Gastroesophageal sphincter (tissue), 3 donors: ENCODE measurements around the gene RANBP2.

ENCODE experiments used
- EP300 ChIP-seq: sonication (generic); formaldehyde crosslinking; IDR thresholded peaks from one replicate; pipeline ENCODE4 v1.6.1; 2017; ENCODE audit warnings: antibody characterized with exemption, mild to moderate bottlenecking
- TF ChIP-seq, protein P1 (sequence below), 4 experiments: fragments of 200-600 bp in 2 of 4; fragments of 450-650 bp in 2 of 4; sonication (generic) in 1 of 4; IDR thresholded peaks; one replicate each; pipeline ENCODE4 v1.5.1; 2017 to 2019; ENCODE audit warnings: antibody characterized with exemption in 4 of 4, mild to moderate bottlenecking in 2 of 4, moderate library complexity in 2 of 4

DNA sequence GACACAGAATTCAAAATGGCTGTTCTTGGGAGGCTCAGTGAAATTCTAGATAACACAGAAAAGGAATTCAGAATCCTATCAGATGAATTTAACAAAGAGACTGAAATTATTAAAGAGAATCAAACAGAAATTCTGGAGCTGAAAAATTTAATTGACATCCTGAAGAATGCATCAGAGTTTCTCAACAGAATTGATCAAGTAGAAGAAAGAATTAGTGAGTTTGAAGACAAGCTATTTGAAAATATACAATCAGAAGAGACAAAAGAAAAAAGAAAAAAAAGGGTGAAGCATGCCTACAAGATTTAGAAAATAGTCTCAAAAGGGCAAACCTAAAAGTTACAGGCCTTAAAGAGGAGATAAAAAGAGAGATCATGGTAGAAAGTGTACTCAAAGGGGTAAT, 12.0 kb upstream of the RANBP2 start:
- TF ChIP-seq EP300: no peak
- TF ChIP-seq, protein P1, sequence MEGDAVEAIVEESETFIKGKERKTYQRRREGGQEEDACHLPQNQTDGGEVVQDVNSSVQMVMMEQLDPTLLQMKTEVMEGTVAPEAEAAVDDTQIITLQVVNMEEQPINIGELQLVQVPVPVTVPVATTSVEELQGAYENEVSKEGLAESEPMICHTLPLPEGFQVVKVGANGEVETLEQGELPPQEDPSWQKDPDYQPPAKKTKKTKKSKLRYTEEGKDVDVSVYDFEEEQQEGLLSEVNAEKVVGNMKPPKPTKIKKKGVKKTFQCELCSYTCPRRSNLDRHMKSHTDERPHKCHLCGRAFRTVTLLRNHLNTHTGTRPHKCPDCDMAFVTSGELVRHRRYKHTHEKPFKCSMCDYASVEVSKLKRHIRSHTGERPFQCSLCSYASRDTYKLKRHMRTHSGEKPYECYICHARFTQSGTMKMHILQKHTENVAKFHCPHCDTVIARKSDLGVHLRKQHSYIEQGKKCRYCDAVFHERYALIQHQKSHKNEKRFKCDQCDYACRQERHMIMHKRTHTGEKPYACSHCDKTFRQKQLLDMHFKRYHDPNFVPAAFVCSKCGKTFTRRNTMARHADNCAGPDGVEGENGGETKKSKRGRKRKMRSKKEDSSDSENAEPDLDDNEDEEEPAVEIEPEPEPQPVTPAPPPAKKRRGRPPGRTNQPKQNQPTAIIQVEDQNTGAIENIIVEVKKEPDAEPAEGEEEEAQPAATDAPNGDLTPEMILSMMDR (IDR thresholded peaks at IDR 0.05): no peak
